Mesendoderm (in vitro differentiated cells): Measurements from ENCODE around the gene AFDN.

Source experiments
- DNase-seq: peaks from one replicate; pipeline ENCODE4 v3.0.0; 2013
- H2AK5ac ChIP-seq: 2 replicates; pipeline ENCODE4 v1.6.1; 2013; ENCODE audit warnings: low read length, inconsistent platforms
- H2BK120ac ChIP-seq: 2 replicates; pipeline ENCODE4 v1.6.1; 2013; ENCODE audit warnings: low read depth, mild to moderate bottlenecking, low read length, moderate library complexity, mixed read lengths
- H2BK15ac ChIP-seq: replicated peaks from 2 replicates; pipeline ENCODE4 v1.6.1; 2013; ENCODE audit warnings: low read depth, mild to moderate bottlenecking, moderate library complexity
- H2BK5ac ChIP-seq: 2 replicates; pipeline ENCODE4 v1.6.1; 2013; ENCODE audit warnings: low read length, inconsistent platforms
- H3K18ac ChIP-seq: 2 replicates; pipeline ENCODE4 v1.6.1; 2013; ENCODE audit warnings: mild to moderate bottlenecking, low read length, mixed read lengths
- H3K23ac ChIP-seq: one replicate; pipeline ENCODE4 v1.6.1; 2013; ENCODE audit warnings: low read length
- H3K27ac ChIP-seq: 2 replicates; pipeline ENCODE4 v1.5.1; 2013; ENCODE audit warnings: low read depth, mild to moderate bottlenecking, inconsistent platforms, low read length, moderate library complexity
- H3K27me3 ChIP-seq: 2 replicates; pipeline ENCODE4 v1.6.1; 2013; ENCODE audit warnings: low read length, control low read depth, mild to moderate bottlenecking, inconsistent platforms; ENCODE audit not compliant: insufficient read depth, poor library complexity
- H3K36me3 ChIP-seq: 2 replicates; pipeline ENCODE4 v1.6.1; 2013; ENCODE audit warnings: low read length, inconsistent platforms; ENCODE audit not compliant: control insufficient read depth, insufficient read depth
- H3K4ac ChIP-seq: one replicate; pipeline ENCODE4 v1.6.1; 2013; ENCODE audit warnings: low read depth, mild to moderate bottlenecking, low read length, moderate library complexity
- H3K4me1 ChIP-seq: 2 replicates; pipeline ENCODE4 v1.6.1; 2013; ENCODE audit warnings: low read depth, low read length, inconsistent platforms; ENCODE audit not compliant: control insufficient read depth
- H3K4me2 ChIP-seq: 2 replicates; pipeline ENCODE4 v1.6.1; 2013; ENCODE audit warnings: low read length
- H3K4me3 ChIP-seq: 2 replicates; pipeline ENCODE4 v1.5.1; 2013; ENCODE audit warnings: mild to moderate bottlenecking, low read length
- H3K56ac ChIP-seq: one replicate; pipeline ENCODE4 v1.6.1; 2013; ENCODE audit warnings: low read length
- H3K79me1 ChIP-seq: 2 replicates; pipeline ENCODE4 v1.6.1; 2013; ENCODE audit warnings: low read length, inconsistent platforms
- H3K79me2 ChIP-seq: 2 replicates; pipeline ENCODE4 v1.6.1; 2013; ENCODE audit warnings: mild to moderate bottlenecking, low read length; ENCODE audit not compliant: control insufficient read depth, insufficient read depth
- H3K9ac ChIP-seq: 2 replicates; pipeline ENCODE4 v1.6.1; 2013; ENCODE audit warnings: low read length, inconsistent platforms
- H4K5ac ChIP-seq: one replicate; pipeline ENCODE4 v1.6.1; 2013; ENCODE audit warnings: low read length
- H4K8ac ChIP-seq: one replicate; pipeline ENCODE4 v1.6.1; 2013; ENCODE audit warnings: low read depth, mild to moderate bottlenecking, control low read depth, low read length, moderate library complexity
- WGBS: extraction: QIAGEN DNeasy Blood & Tissue Kit; methylation state at CpG from one replicate; pipeline ENCODE4 v1.1.7; 2013; ENCODE audit warnings: low lambda C conversion rate, missing lambda C conversion rate; ENCODE audit not compliant: insufficient coverage; ENCODE audit errors: extremely low coverage; 5-methylcytosine and 5-hydroxymethylcytosine counted together

The AFDN gene

DNA sequence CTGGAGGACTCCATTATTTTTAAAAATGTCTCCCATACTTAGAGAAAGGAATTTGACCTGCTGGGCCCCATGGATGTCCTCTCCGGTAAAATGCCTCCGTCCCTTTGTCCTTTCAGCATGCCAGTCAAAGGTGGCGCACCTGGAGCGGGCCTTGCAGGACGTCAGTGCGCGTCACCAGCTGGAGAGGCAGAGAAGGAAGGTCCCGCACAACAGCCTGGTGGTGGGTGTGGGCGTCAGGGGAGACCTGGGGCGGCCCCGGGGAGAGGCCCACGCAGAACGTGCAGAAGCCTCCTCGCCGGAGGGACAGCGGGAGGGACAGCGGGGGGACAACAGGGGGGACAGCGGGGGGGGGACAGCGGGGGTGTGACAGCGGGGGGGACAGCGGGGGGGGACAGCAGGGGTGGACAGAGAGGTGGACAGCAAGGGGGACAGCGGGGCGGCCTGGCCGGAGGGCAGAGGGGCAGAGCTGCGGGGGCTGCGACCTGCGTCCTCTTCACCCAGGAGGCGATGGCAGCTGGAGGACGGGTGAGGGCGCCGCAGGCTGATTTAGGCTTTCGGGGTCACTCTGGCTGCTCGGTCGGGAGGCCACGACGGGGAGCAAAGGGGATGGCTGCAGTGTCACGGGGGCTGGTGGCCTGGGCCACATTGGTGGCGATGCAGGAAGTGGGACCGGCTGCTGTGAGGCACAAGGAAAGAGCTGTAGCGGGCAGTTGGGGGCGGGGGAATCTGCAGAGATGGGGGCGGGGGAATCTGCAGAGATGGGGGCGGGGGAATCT, 169.9 kb downstream of the AFDN start:
- Histone ChIP-seq H3K4me3 (no peak overlapping the region), H3K4me2 (peak overlapping the region; percentile 19), H3K23ac (no peak overlapping the region), H3K27me3 (no peaks in the 10 kb centered on the region), H3K79me2 (no peaks in the 10 kb centered on the region), H3K4me1 (no peaks in the 10 kb centered on the region), H3K18ac (no peak overlapping the region), H2BK120ac (no peak overlapping the region), H4K8ac (no peak overlapping the region), H2AK5ac (no peak overlapping the region), H2BK15ac (no peak overlapping the region), H2BK5ac (no peak overlapping the region), H3K56ac (peak overlapping the region; percentile 79), H3K9ac (peak overlapping the region; percentile 54), H4K5ac (no peak overlapping the region), H3K27ac (no peak overlapping the region), H3K4ac (no peak overlapping the region), H3K36me3 (no peaks in the 10 kb centered on the region), H3K79me1 (no peaks in the 10 kb centered on the region)
- peak; percentile 40 for DNase-seq
- WGBS = no CpG with 5 or more reads among the region's 43 CpGs

DNA sequence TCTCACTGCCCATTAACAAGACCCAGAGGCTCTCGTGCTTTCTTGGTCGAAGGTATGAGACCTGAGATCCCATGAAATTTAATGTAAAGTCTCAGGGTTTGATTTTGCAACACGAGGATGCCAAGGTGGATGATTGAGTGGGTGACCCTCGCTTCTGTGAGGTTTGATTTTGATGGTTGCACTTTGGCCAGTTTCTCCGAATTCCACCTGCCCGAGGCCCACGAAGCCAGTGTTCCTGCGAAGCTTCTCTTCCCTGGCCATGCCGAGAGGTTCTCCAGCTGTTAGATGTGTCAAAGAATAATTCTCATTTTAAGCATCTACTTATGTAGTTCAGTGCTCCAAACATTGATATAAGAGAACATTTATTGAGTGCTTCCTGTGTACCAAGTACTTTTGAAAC, 170.9 kb downstream of the AFDN start, which contains the start of gene KIF25:
Gene KIF25, plus strand, starts transcription at position 30 of the 400 bp plus-strand sequence. CDS start 31,915 bp downstream, outside the sequence.
- no peak for DNase-seq
- Histone ChIP-seq H3K18ac (no peak within 1 kb of the TSS), H3K23ac (no peak within 1 kb of the TSS), H3K9ac (peak within 1 kb of the TSS; percentile 54), H2BK15ac (no peak within 1 kb of the TSS), H3K4me3 (no peak within 1 kb of the TSS), H3K79me2 (no peaks in the 10 kb centered on the region), H3K27me3 (no peaks in the 10 kb centered on the region), H3K4me1 (no peaks in the 10 kb centered on the region), H2BK5ac (no peak within 1 kb of the TSS), H2AK5ac (no peak within 1 kb of the TSS), H3K4me2 (peak within 1 kb of the TSS; percentile 19), H4K5ac (no peak within 1 kb of the TSS), H3K27ac (no peak within 1 kb of the TSS), H4K8ac (no peak within 1 kb of the TSS), H3K56ac (peak within 1 kb of the TSS; percentile 79), H3K4ac (no peak within 1 kb of the TSS), H3K36me3 (no peaks in the 10 kb centered on the region), H2BK120ac (no peak within 1 kb of the TSS), H3K79me1 (no peaks in the 10 kb centered on the region)
- WGBS = no CpG with 5 or more reads among the region's 9 CpGs

GRCh38 chr6:167998215-167998614, 171.5 kb downstream of the AFDN start:
- no peak overlapping the region for H3K23ac ChIP-seq

DNA sequence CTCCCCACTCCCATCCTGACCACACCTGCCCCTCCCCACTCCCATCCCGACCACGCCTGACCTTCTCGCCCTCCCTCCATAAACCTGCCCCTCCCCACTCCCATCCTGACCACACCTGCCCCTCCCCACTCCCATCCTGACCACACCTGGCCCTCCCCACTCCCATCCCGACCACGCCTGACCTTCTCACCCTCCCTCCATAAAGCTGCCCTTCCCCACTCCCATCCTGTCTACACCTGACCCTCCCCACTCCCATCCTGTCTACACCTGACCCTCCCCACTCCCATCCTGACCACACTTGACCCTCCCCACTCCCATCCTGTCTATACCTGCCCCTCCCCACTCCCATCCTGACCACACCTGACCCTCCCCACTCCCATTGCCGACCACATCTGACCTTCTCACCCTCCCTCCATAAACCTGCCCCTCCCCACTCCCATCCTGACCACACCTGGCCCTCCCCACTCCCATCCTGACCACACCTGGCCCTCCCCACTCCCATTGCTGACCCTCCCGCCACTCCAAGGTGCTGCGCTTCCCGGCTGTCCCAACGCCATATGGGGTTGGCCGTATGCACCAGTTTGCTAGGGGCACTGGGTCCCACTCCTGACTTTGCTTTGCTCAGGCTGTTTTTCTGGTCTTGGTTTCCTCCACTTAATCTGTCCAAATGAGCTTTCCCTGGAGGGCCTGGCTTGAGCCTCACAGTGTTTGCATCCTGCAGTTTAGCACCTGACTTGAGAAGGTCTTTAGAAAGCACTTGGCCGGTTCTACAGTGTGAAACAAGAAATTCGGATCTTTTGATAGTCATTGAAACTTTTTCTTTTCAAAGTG, 173.7 kb downstream of the AFDN start:
- no peak for DNase-seq
- H3K4me1 ChIP-seq = no peaks in the 10 kb centered on the region
- H3K4me2 ChIP-seq = no peak overlapping the region
- H4K8ac ChIP-seq = no peak overlapping the region
- no peaks in the 10 kb centered on the region for H3K27me3 ChIP-seq
- no peak overlapping the region for H3K18ac ChIP-seq
- H2BK15ac ChIP-seq = no peak overlapping the region
- no peak overlapping the region for H2BK120ac ChIP-seq
- H3K4ac ChIP-seq = no peak overlapping the region
- no peak overlapping the region for H3K23ac ChIP-seq
- H3K79me1 ChIP-seq = no peaks in the 10 kb centered on the region
- no peak overlapping the region for H2AK5ac ChIP-seq
- H3K9ac ChIP-seq = no peak overlapping the region
- H3K27ac ChIP-seq = no peak overlapping the region
- H3K4me3 ChIP-seq = no peak overlapping the region
- no peak overlapping the region for H3K56ac ChIP-seq
- H4K5ac ChIP-seq = no peak overlapping the region
- H2BK5ac ChIP-seq = no peak overlapping the region
- H3K36me3 ChIP-seq = no peaks in the 10 kb centered on the region
- WGBS = no CpG with 5 or more reads among the region's 13 CpGs
- no peaks in the 10 kb centered on the region for H3K79me2 ChIP-seq

More at GRCh38 chr6:167998215-167998614, 171.5 kb downstream of the AFDN start:
- no peaks in the 10 kb centered on the region for H3K4me1 ChIP-seq
- H3K56ac ChIP-seq = peak overlapping the region; percentile 31
- H3K36me3 ChIP-seq = no peaks in the 10 kb centered on the region
- no peaks in the 10 kb centered on the region for H3K79me1 ChIP-seq
- no peak overlapping the region for H3K4me3 ChIP-seq
- H3K27me3 ChIP-seq = no peaks in the 10 kb centered on the region
- no peak overlapping the region for H2BK5ac ChIP-seq
- no CpG with 5 or more reads among the region's 5 CpGs for WGBS
- no peak for DNase-seq
- no peak overlapping the region for H3K27ac ChIP-seq
- H4K8ac ChIP-seq = no peak overlapping the region
- no peak overlapping the region for H3K9ac ChIP-seq
- H3K18ac ChIP-seq = no peak overlapping the region
- no peak overlapping the region for H2BK15ac ChIP-seq
- H4K5ac ChIP-seq = no peak overlapping the region
- H3K79me2 ChIP-seq = no peaks in the 10 kb centered on the region
- H2BK120ac ChIP-seq = no peak overlapping the region
- H2AK5ac ChIP-seq = no peak overlapping the region
- H3K4me2 ChIP-seq = no peak overlapping the region
- H3K4ac ChIP-seq = no peak overlapping the region

DNA sequence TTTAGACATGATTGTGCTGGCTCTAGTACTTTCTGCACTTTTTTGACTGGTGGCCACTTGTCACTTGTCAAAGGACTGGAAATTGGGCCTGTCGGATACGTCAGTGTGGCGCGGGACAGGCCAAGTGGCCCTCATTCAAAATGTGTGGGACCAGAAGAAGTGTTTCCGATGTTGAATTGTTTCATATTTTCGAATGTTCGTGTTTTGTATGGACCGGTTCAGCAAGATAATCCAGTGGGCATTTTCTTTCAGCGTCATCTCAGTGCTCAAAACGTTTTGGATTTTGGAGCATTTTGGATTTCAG, 174.3 kb downstream of the AFDN start:
- Histone ChIP-seq H3K4ac (no peak overlapping the region), H3K79me2 (no peaks in the 10 kb centered on the region), H3K4me2 (no peak overlapping the region), H3K79me1 (no peaks in the 10 kb centered on the region), H4K8ac (no peak overlapping the region), H2AK5ac (no peak overlapping the region), H3K4me1 (no peaks in the 10 kb centered on the region), H2BK15ac (no peak overlapping the region), H3K27ac (no peak overlapping the region), H2BK5ac (no peak overlapping the region), H3K4me3 (no peak overlapping the region), H3K9ac (no peak overlapping the region), H3K27me3 (no peaks in the 10 kb centered on the region), H3K23ac (no peak overlapping the region), H3K36me3 (no peaks in the 10 kb centered on the region), H4K5ac (no peak overlapping the region), H3K56ac (no peak overlapping the region), H2BK120ac (no peak overlapping the region), H3K18ac (no peak overlapping the region)
- DNase-seq = no peak
- no CpG with 5 or more reads among the region's 10 CpGs for WGBS
